ENCODE measurements around the gene SAPCD1. TPM values are rescaled to one million over a fixed set of nuclear protein-coding genes. Genes with fewer than 3 reads are reported as not detected.

Gene SAPCD1
- total RNA-seq, 1 donor from 2014 or later: 1.3 TPM

DNA sequence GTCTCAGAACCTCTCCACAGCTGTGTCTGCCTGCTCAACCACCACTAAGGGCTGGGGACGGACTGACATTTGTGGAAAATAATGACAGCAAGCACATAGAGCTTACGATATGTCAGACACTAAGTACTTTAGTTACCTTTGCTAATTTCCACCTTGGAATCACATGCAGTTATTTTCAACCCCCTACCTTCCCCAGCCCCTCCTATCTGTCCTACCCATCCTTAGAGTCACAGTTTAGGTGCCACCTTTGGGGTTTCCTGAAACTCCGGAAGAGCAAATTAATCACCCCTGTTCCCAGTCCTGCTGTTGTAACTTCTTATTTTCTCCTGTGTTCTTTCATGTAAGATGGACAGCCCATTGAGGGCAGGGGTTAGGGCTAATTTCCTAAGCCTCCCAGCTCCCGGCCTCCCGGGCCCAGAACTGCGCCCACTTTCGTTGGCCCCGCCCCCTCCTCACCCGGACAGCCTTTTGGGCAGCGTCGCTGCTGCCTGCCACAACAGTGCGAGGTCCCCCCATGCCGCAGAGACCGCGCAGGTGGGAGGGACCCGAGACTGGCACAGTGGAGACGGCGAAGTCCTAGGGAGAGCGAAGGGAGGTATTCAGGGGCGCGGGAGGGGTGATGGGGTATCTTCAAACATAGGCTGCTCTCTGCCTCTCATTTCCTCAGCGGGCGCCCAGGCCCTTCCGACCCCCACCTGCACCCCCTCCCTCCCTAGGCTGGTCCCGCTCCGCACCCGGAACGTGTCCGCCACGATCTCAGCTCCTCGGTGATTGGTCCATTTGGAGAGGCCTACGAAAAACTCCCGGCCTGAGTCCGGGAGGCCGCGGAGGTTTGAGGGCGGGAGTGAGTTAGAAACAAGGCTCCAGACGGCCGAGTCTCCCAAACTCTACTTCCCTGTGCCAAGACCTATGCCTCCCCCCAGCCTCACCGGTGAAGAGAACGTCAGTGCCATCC is 34.5 kb upstream of the SAPCD1 start:
- Histone ChIP-seq H3K4me3 (ENCODE audit: low read depth, low read length) (no peak overlapping the region), H3K36me3 (ENCODE audit: control insufficient read depth, insufficient read depth, low read length) (peaks cover 13% of the 10 kb centered on the region), H3K27me3 (ENCODE audit: control insufficient read depth, insufficient read depth, low read length) (no peaks in the 10 kb centered on the region)
- no peak for FAIRE-seq
- DNase-seq (ENCODE audit: low read depth): no peak
- TF ChIP-seq, protein P1, sequence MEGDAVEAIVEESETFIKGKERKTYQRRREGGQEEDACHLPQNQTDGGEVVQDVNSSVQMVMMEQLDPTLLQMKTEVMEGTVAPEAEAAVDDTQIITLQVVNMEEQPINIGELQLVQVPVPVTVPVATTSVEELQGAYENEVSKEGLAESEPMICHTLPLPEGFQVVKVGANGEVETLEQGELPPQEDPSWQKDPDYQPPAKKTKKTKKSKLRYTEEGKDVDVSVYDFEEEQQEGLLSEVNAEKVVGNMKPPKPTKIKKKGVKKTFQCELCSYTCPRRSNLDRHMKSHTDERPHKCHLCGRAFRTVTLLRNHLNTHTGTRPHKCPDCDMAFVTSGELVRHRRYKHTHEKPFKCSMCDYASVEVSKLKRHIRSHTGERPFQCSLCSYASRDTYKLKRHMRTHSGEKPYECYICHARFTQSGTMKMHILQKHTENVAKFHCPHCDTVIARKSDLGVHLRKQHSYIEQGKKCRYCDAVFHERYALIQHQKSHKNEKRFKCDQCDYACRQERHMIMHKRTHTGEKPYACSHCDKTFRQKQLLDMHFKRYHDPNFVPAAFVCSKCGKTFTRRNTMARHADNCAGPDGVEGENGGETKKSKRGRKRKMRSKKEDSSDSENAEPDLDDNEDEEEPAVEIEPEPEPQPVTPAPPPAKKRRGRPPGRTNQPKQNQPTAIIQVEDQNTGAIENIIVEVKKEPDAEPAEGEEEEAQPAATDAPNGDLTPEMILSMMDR (IDR thresholded peaks at IDR 0.05; ENCODE audit: insufficient read depth, low read length, severe bottlenecking): no peak

DNA sequence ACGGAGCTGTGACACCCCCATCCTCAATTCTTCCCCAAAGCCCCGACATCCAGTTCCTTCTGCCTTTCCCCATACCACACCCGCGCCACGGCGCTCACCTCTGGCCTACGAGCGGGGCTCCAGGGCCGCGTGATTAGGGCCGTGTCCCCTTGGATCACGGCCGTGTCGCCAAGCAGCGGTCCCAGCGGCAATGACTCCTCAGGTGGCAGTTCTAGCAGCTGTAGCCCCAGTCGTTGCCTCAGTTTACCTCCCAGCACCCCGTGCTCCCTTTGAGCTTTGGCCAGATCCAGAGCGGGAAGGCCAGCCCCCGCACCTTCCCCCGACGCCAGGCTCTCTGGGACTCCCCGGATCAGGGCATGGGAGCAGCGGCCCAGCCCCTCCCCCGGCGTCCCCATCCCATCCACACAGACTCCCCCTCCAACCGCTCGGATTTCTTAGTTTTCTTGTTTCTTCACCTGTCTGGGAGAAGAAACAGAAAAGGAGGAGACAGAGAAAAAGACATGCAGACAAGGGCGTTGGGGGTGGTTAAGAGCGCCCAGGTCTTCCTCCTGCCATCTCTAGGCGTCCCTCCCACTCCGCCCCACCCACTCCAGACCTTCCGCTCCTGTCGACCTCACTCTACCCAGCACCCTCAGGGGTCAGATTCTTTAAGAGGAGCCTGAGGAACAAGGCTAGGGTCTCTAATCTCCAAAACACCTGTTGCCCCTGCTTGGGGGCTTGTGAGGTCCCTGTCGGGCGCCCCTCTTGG is 33.5 kb upstream of the SAPCD1 start, which contains the start of gene DDAH2:
Gene DDAH2 (minus strand): TSS at position 533 of the 748 bp plus-strand sequence. CDS start 138 bp downstream, at position 395.
- Histone ChIP-seq H3K27me3 (ENCODE audit: control insufficient read depth, insufficient read depth, low read length) (no peaks in the 10 kb centered on the region), H3K4me3 (ENCODE audit: low read depth, low read length) (peak within 1 kb of the TSS; percentile 58), H3K36me3 (ENCODE audit: control insufficient read depth, insufficient read depth, low read length) (peaks cover 21% of the 10 kb centered on the region)
- DNase-seq (ENCODE audit: low read depth): no peak
- no peak for FAIRE-seq
- TF ChIP-seq, protein P1 (IDR thresholded peaks at IDR 0.05; ENCODE audit: insufficient read depth, low read length, severe bottlenecking): peak; percentile 57

DNA sequence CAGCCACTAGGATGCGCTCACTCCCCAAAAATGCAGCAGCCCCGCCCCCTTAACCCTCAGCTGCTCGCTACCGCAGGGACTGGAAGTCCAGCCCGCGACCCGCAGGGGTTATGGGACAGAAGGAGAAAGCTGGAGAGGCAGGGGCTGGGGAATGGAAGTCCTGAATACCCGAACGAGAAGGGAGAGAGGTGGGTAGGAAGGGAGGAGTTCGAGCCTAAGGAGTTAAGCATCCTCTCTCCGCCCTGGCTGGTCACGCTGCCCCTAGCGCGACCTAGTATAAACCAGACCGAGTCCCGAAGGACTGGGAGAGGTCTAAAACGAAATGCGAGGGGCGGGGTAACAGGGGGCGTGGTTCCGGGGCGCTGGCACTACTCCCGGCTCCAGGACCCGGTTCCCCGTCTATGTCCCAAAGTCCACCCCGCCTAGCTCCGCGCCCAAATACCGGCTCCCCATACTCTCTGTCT is 32.9 kb upstream of the SAPCD1 start:
- TF ChIP-seq, protein P1 (IDR thresholded peaks at IDR 0.05; ENCODE audit: insufficient read depth, low read length, severe bottlenecking): no peak
- no peaks in the 10 kb centered on the region for H3K27me3 ChIP-seq (ENCODE audit: control insufficient read depth, insufficient read depth, low read length)
- DNase-seq (ENCODE audit: low read depth): peak; percentile 65
- H3K4me3 ChIP-seq (ENCODE audit: low read depth, low read length): peak overlapping the region; percentile 58
- peaks cover 26% of the 10 kb centered on the region for H3K36me3 ChIP-seq (ENCODE audit: control insufficient read depth, insufficient read depth, low read length)
- no peak for FAIRE-seq

DNA sequence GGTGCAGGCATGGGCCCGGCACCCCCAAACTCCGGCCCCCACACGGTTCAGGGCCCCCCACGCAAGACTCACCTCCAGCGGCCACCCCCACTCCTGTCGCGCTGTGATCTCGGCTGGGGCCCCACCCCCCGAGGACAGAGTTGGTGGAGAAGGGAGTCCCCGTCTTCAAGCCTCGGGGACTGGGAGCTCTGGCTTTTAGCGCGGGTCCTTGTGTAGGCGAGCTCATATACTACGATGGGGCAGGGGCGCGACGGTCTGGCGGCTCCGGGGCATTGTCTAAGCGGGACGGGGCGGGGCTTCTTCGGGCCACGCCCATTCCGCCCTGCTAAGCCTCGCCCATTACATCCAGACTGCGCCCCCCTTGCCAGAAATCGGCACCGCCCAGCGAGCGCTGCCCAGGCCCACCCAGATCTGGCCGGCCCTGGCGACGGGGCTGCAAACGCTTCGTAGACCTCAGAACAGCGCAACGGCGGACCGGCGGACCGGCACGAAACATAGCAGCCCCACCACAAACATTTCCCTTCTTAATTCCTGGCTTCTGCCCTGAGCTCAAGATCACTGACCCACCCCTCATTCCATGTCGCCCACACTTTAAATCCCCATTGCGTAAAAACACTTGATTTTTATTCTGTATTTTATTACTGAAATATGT is 32.4 kb upstream of the SAPCD1 start:
- DNase-seq (ENCODE audit: low read depth) (peak; percentile 59), FAIRE-seq (no peak)
- Histone ChIP-seq H3K4me3 (ENCODE audit: low read depth, low read length) (peak overlapping the region; percentile 58), H3K36me3 (ENCODE audit: control insufficient read depth, insufficient read depth, low read length) (peaks cover 26% of the 10 kb centered on the region), H3K27me3 (ENCODE audit: control insufficient read depth, insufficient read depth, low read length) (no peaks in the 10 kb centered on the region)
- TF ChIP-seq, protein P1 (IDR thresholded peaks at IDR 0.05; ENCODE audit: insufficient read depth, low read length, severe bottlenecking): no peak

DNA sequence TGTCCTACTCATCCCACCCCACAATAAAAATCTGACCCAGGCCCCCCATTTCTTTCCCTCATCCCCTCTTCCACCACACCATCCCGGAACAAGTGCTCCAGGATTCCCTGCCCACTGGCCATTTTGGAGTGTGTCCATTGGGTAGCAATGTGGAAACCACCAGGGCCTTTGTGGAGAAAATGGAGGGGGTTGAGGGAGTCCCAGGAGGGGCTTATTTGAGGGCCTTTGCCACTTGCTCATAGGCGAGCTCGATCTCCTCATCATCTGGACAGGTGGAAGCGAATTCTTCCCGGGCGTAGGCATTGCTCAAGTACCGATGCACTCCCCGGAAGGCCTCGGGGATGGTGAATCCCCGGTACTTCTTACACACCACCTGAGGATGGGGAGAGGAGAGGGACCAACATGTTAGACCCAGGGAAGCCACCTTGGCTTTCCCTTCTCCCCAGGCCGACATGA is 31.8 kb upstream of the SAPCD1 start:
- H3K36me3 ChIP-seq (ENCODE audit: control insufficient read depth, insufficient read depth, low read length): peaks cover 26% of the 10 kb centered on the region
- H3K27me3 ChIP-seq (ENCODE audit: control insufficient read depth, insufficient read depth, low read length): no peaks in the 10 kb centered on the region
- FAIRE-seq: no peak
- DNase-seq (ENCODE audit: low read depth): no peak
- TF ChIP-seq, protein P1 (IDR thresholded peaks at IDR 0.05; ENCODE audit: insufficient read depth, low read length, severe bottlenecking): no peak
- H3K4me3 ChIP-seq (ENCODE audit: low read depth, low read length): no peak overlapping the region
